Measurements from ENCODE around the gene DGCR6.
A peak's percentile ranks its signal among the peaks of the same experiment; 100 is the strongest.
"Not testable (repeated sequence)": the region's sequence is repeated elsewhere in the genome, so short reads cannot be mapped to it uniquely, and the experiment has no call there.

DGCR6 gene

GRCh38 chr22:18905540-18906409 lies at the start of gene DGCR6:
Gene DGCR6, plus strand, starts transcription at chr22:18906320. Its CDS starts 55 bp downstream, at chr22:18906375.
- no peak for DNase-seq (ENCODE audit: low read depth)

- not testable (repeated sequence) for DNase-seq (ENCODE audit: low read depth)
These were observed 46.8 kb upstream of the DGCR6 start for GRCh38 chr22:18859314-18859713.

- DNase-seq (ENCODE audit: low read depth), result peak; percentile 16
These were observed 24.9 kb upstream of the DGCR6 start for GRCh38 chr22:18881260-18881659.

GRCh38 chr22:18884465-18884864 lies 21.7 kb upstream of the DGCR6 start:
- not testable (repeated sequence) for DNase-seq (ENCODE audit: low read depth)

GRCh38 chr22:18888115-18888514 lies 18.0 kb upstream of the DGCR6 start:
- no peak for DNase-seq (ENCODE audit: low read depth)

- DNase-seq (ENCODE audit: low read depth), result not testable (repeated sequence)
These were observed 15.5 kb upstream of the DGCR6 start for GRCh38 chr22:18890510-18891192.

GRCh38 chr22:18893775-18894174 lies 12.3 kb upstream of the DGCR6 start:
- DNase-seq (ENCODE audit: low read depth), result not testable (repeated sequence)

- not testable (repeated sequence) for DNase-seq (ENCODE audit: low read depth)
These were observed 10.0 kb upstream of the DGCR6 start for GRCh38 chr22:18896037-18896657.

GRCh38 chr22:18906410-18906745 lies 258 bp downstream of the DGCR6 start:
- DNase-seq (ENCODE audit: low read depth), result not testable (repeated sequence)

- DNase-seq (ENCODE audit: low read depth), result no peak
These were observed 776 bp downstream of the DGCR6 start for GRCh38 chr22:18906896-18907295.

GRCh38 chr22:18909556-18909955 lies 3.4 kb downstream of the DGCR6 start:
- DNase-seq (ENCODE audit: low read depth), result no peak

- DNase-seq (ENCODE audit: low read depth), result not testable (repeated sequence)
These were observed 5.4 kb downstream of the DGCR6 start for GRCh38 chr22:18911535-18911934.

- DNase-seq (ENCODE audit: low read depth), result not testable (repeated sequence)
These were observed 6.3 kb downstream of the DGCR6 start for GRCh38 chr22:18912264-18912946.

- DNase-seq (ENCODE audit: low read depth), result not testable (repeated sequence)
These were observed 8.4 kb downstream of the DGCR6 start for GRCh38 chr22:18914558-18914957.

- DNase-seq (ENCODE audit: low read depth), result not testable (repeated sequence)
These were observed 9.4 kb downstream of the DGCR6 start for GRCh38 chr22:18915550-18915949.

- not testable (repeated sequence) for DNase-seq (ENCODE audit: low read depth)
These were observed 11.7 kb downstream of the DGCR6 start for GRCh38 chr22:18917818-18918217.

- DNase-seq (ENCODE audit: low read depth), result not testable (repeated sequence)
These were observed 14.3 kb downstream of the DGCR6 start for GRCh38 chr22:18920257-18920902.

- DNase-seq (ENCODE audit: low read depth), result no peak
These were observed 19.4 kb downstream of the DGCR6 start for GRCh38 chr22:18925368-18926064.

GRCh38 chr22:18927020-18927419 lies 20.9 kb downstream of the DGCR6 start:
- DNase-seq (ENCODE audit: low read depth), result no peak

- DNase-seq (ENCODE audit: low read depth), result no peak
These were observed 21.5 kb downstream of the DGCR6 start for GRCh38 chr22:18927573-18927972.

- DNase-seq (ENCODE audit: low read depth), result no peak
These were observed 23.3 kb downstream of the DGCR6 start for GRCh38 chr22:18929459-18929858.

Measured in stimulated activated CD8-positive, alpha-beta memory T cell treated with anti-CD3 and anti-CD28 coated beads, Interleukin-15, amount 100 ng/mL, for 24 hours (primary cell).